ENCODE measurements around the gene TNS1.

The TNS1 gene

DNA sequence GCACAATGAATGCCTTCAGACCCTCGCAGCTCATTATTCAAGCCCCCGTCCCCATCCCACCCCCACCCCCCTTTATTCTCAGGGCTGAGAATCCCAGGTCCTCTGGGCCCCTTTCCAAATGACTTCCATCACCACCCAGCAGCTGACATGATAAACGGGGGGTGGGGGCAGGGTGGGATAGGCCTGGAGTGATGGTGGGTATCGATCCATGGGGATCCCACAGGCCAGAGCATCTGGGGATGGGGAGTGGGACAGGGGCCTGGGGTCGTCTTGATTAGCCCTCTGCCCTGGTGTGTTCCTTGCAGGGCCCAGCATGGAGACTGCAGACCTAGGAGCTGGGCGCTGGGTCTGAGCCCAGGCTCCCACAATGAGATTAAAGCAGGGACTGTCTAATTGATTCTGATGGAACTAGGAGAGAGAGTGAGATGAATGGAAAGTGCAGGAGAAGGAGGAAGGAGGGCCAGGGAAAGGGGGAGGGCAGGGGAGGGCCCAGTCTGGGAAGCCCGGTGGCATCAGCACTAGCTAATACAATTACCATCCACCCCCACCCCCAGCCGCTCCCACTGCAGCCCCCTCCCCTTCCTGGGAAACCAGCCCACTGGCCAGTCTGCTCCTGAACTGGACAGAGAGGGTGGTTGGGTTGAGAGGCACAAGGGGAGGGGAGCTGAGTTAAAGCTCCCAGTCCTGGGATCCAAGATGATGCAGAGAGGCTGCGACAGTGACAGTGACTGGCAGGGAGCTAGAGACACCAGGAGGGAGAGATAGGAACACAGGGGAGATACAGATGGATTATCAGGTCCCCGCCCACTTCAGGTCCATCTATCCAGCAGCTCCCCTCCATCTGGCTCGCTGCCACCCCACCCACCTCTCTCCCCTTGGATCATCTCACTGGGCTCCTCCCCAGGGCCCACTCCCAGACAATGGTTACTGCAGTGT, 13.1 kb upstream of the TNS1 start:
- no peak for DNase-seq

DNA sequence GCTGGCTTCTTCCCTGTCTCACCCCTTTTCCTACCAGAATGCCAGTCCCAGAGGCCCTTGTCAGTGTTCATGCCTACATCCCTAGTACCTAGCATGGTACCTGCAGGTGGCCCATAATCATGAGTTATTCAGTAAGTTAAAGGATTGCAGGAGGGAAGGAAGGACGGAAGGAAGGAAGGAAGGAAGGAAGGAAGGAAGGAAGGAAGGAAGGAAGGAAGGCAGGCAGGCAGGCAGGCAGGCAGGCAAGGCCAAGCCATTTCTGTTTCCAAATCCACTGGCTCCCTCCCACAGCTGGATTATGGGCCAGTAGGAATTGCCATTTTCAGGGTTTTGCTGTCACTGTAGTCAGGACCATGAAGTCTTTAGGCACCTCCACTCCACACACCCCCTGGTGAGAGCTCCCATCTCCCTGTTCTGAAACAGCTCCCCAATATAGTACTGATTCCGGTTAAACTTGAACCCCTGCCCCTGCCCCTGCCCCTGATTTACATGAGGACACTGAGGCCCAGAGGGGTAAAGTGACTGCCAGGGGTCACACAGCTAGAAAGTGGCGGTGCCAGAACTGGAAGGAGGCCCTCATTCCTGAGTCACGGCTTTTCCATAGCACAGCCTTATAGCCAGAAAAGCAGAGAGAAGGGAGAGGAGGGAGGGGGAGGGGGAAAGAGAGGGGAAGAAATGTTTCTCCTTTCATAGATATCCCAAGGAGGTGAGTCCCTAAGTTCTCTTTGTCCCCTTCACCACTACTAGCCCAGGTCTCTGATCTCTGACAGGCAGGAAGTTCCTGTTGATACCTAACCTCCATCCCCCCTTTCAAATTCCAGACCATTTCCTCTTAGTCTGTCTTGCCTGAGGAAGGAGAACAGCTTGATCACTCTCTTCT, 12.2 kb upstream of the TNS1 start:
- DNase-seq: no peak

DNA sequence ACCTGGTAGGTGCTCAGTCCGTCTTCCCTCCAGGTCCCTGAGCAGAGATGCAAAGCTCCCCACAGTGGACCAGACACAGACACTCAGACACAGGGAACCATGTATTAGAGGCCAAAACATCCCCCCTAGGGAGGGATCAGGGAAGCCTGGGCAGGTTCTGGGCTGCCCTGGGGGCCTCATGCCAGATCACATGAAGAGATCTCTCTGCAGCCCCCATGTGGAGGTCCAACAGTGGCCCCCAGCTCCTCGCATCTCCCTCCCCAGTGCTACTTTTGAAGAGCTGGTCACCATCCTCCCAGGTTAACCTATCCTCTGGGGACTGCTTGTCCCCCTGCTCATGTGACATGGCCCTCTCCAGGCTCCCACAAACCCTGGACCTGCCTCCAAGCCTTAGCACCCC, 10.5 kb upstream of the TNS1 start:
- no peak for DNase-seq

DNA sequence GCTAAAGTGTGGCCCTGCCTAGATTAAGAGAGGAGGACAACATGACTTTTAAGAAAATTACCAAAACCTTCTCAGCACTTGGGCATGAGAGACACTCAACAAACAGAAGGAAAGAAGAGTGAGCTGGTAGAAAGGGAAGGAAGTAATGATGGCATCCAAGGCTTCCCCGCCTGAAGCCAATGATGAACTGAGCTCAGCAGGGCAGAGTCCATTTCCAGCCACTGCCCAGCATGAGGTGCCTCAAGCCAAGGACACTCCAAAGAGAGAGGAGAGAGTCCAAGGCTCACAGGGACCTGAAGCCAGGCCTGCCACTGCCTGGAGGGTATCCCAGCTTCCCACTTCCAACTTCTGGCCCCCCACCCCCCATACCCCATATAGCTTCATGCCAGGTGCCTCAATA, 9.5 kb upstream of the TNS1 start:
- no peak for DNase-seq

DNA sequence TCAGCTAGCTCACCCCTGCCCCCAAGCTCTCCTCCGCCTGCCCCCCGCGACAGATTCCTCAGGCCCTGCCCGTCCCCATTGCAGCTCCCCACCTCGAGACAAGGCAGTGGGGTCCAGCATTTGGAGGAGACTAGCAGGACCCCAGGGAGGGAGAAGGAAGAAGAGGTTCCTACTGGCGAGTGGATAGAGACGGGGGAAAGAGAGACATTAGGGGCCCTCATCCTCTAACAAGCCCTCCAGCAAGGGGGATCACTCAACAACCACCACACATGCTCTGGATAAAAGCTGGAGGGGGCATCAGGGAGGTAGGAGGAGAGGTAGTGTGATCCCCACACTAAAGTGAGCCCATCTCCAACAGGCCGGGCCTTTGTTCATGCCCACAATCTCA, 8.9 kb upstream of the TNS1 start:
- DNase-seq: no peak

DNA sequence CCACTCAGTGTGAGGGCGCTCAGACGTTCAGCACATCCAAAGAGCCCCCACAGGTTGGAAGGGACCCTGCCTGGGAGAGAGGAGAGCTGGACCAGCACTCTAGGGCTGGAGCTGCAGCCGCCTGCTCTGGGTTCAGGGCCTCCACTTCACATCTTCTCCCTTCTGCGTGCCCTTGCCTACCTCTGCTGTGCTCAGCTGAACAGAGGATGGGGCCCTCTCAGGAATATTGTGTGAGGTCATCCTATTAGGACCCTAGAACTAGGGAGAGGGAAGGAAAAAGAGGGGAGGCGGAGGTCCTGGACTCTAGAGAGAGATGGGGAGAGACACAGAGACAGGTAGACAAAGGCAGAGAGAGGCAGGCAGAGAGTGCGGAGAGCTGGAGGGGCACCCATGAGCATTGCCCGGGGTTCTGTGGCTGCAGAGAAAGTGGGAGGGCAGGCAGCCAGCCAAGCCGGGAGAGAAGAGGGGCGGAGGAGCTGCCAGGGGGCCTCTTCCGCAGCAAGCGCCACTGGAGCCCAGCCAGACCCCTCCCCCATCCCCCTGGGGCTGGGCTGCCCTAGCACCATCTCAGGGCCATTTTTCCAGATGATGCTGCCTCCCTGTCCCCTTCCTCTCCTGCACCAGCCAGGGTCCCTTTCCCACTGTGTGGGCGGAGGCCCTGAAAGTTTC, 8.3 kb upstream of the TNS1 start:
- DNase-seq: no peak

DNA sequence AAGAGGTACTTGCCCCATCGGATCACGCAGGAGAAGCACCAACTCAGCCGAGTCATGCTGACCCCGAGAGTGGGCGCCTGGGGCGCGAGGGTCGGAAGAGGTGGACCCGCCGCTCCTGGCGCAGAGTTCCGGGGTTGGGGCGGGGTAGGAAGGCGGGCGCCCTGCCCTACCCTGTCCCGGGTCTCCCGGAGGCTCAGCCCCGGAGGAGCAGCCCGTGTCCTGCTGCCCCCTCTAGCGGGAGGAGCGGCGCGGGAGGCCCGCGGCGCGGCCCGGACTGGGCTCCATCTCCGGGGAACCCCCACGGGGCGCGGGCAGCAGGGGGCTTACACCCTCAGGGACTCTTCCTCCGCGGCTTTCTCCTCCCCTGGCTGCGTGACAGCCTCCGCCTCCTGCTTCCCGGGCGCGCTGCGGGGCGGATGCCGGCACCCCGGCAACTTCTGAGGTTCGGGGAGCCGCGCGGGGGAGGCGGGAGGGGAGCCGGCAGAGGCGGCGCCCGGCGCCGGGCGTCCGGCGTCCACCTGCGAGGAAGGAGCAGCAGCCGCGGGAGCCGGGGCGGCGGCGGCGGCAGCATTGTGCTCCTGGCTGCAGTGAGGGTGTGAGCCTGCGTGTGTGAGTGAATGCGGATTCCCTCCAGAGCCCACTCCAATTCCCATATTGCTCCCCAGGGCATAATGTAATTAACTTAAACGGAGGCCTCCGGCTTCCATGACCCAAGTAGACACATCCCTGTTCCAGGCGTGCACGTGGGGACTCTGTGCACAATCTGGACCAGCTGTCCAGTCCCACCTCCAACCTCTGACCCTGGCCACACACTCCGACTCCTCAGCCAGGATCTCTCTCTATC, 7.6 kb upstream of the TNS1 start:
- DNase-seq: no peak

DNA sequence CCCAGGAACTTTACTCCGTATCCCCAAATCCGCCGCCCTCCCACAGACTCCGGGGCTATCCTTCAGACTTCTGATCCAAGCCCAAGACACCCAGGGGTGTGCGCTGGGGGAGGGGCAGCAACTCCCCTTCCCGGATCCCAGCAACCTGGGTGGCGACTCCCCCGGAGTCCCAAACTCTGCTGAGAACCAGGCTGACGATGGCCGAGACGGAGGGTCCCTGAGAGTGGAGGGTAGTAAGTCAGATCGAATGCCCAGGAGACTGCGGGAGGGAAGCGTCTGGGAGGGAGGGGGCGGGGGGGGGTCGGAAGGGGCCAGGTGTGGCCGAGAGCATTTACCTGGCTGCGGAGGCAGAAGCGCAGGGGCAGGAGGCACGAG, 7.0 kb upstream of the TNS1 start:
- DNase-seq: no peak

DNA sequence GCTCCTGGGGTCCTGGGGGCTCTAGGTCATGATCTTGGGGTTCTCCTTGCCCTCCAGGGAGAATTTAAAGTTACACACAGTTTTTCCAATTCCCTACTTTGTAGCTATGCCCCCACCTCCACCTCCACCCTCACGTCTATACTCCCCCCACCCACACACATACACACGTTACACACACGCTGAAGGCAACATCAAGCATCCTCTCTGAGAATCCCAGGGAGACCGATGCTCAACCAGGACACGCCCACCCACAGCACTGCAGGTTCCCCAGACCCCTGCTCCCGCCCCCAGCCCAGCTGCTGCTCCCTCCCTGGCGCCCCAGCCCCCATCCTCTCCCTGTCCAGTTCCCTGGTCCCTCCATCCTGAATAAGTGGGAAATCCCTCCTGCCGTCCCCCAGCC, 6.4 kb upstream of the TNS1 start:
- no peak for DNase-seq

DNA sequence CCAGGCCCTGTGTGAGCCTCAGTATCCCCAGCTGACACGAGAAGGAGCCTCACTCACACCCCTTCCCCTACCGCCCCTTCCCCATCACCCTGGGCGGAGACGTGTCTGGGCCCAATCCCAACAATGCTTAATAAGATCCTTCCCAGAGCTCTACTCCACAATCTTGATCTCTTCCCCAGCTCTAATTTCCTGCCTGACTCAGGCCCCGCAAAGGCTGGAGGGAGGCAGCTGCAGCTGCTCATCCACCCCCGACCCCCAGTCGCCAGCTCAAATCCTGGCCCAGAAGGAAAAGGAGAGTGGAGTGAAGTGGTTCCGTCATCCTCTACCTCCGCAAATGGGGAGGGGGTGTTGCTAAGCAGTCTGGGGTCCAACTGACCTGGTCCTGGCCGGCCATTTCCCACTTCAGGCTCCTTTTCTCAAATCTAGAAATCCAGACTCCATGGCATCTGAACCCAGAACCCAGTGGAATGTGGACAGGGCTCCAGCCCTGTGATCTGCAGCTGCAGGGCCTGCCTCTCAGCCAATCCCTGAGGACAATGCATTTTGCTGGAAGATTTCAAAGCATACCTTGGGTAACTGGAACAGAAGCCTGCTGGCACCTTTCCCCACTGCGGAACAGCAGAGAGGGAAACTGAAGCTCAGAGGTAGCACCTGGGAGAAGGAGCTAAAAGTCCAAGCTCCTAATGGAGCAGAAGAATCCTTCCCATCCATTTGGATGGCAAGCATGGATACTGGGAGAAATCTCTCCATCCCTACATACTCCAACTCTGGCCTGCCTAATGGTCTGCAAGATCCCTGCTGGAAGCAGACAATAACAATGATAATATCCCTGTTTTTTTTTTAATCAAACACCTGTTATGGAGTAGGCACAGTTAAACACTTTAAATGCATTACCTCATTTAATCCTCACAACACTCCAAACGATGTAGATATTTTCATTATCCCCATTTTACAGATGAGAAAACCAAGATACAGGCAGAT, 5.6 kb upstream of the TNS1 start:
- DNase-seq: no peak

DNA sequence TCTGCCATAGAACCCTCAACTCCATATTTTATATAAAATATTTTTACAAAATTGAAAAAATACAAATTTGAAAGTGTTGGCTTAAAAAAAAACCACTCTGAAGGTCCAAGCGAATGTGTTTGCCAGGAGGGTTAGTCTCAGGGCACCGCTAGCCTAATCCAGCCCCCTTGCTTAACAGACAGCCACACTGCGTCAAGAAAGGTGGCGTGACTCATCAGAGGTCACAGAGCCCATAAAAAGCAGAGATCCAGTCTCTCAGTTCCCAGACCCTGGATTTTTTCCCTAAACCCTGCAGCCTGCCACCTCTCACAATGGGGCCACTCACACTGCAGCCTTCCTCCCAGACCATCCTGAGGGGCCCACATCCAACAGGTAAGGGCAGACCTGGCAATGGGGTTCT, 3.9 kb upstream of the TNS1 start:
- DNase-seq: no peak

DNA sequence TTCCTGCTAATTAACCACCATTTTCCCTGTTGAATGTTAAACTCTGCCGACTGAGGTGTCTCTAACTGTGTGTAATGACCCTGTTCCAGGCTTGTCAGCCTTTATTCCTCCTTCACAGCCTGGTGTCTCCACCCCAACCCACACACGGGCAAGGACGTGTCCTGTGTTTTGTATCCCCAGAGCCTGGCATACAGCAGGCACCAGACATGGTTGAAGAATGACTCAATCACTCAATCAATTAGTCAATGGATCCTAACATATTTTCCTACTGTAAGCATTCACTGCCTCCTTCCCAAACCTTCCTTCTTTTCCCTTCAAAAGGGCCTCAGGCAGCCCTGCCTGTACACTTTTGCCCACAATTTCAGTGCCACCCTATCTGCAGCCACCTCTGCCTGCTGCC, 2.7 kb upstream of the TNS1 start:
- DNase-seq: no peak

DNA sequence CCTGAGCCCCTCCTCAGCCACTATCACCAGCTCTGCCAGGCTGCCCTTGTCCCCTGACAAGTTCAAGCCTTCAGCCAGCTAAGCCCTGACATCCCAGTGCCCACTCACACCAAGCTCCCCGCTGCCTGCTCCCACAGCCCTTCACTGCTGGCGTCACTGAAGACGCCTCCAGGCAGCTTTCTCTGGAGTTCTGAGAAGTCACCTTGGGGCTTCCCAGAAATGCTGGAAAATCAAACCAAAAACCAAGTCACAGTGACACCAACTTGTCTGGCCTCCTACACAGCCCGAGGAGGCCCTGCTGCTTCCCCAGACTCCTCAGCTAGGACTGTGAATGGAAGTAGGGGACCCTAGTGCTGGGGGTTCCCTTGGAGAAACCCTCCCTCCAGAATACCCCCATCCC, 2.2 kb upstream of the TNS1 start:
- DNase-seq: no peak

DNA sequence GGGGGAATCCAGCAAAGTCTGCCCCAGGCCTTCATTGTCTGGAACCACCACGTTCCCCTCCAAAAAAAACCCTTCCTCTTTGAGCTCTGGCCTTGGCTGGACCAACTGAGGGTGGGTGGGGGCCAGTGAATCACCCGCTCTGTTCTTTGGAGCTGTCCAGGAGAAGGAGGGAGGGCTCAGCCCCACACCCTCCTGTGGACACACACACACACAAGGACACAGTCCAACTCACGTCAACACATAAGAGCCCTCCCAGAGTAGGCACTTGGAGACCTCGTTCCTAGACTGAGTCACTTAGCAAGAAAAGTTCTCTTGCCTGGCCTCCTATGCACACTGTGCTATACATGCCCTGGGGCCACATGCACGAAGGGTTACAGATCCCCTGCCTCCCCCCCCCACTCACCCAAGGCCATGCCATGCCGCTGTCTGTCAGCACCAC, 1.2 kb upstream of the TNS1 start:
- no peak for DNase-seq

DNA sequence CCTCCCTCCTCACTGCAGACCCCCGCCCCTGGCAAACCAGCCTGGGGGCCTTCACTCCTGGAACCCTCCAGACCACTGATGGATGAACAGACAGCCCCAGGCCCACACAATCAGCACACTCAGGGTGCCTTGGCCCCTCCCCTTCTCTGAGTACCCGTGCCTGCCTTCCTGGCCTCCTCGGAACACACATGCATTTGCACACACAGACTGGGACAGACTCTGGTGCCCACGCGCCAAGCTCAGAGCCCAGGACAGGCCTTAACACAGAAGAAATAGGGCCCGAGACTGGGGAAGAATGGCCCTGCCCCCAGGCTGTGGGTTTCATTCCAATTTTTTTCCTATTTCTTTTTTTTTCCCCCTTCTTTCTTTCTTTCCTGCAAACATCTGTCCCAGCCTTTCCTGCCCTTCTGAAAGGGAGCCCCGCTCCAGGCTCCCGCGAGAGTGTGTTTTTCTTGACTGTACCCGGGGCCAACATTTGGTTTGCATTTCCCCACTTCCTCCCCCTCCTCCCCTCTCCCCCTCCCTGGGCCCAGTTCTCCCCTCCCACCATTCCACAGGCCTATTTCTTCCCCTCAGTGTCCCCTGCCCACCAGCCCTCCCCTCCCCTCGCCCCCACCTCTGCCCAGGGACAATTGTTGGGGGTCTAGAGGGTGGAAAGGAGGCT, 618 bp upstream of the TNS1 start:
- DNase-seq: no peak

DNA sequence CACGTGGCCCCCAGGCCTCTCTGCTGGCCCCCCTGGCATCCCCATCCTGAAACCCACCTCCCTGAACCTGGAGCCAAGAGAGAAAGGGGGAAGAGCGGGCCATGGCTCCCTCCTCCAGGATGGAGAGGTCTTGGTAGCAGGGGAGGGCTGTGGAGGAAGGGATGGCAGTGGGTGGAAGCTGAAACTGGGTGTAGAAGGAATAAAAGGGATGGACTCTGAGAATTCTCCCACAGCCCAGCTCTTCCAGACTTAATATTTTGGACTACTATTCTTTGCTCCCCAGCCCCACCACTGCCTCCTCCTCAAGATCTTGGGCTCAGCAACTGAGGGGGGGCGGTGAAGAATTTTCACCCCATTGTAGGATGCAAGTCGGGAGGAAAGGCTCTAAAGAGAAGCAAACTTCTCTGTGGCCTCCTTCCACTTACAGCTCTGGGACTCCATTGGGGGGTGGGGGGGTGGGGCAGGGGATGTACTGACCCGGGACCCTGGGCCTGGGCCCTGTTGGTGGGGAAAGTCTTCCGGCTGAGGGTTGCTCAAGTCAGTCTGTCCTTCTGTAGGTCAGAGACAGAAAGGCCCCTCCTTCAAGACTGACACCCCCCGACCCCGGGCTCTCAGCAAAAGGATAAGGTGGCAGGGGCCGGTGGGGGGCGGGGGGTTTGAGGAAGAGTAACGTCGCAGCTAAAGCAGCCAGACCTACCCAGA, 501 bp downstream of the TNS1 start:
- no peak for DNase-seq

DNA sequence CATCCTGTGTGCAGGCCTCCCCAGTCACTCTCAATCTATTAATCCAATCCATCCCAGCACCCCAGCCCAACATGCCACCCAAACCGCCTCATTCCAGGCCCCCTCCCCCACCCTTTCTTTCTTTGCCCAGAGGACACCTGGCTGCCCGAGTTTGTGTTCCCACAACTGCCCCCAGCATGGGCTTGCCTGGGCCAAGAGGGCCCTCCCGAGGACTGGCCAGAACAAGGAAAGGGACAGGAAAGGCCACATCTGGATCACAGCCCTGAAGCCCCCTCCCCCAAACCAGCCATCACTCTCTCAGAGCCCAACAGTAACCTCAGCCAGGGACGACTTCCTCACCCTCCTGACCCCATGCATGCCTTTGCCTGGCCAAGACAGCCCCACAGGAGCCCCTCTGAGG, 1.2 kb downstream of the TNS1 start:
- no peak for DNase-seq

DNA sequence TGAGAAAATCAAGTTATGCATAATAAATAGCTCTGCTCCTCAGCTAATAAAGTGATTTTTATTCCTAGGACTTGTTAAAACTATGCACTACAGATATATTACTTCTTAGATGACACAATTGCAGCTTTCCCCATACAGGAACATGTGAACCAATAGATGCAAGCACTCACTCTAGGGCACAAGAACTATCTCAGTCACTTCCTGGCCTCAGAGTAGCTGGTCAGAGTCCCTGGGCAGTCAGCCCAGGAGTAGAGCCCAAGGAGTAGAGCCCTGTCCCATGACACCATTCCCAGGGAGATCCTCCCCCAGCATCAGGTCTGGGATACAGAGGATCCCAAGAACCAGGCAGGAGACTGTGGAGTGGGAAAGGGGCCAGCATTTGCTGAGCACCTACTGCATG, 2.7 kb downstream of the TNS1 start:
- no peak for DNase-seq

DNA sequence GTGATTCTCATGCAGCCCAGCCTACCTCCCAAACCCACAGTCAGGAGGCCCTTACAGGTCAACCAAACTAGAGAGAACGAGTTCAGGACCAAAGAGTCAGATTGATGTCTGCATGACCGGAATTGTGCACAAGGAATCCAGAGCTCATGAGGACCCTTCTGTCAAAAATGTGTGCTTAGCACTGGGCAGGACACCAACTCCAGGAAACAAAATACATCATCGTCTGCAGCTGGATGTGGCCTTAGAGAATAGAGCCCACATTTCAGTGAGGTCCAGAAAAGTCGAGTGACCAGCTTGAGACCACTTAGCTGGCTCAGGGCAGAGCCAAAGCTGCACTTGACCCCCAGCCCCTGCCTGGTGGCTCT, 3.2 kb downstream of the TNS1 start:
- DNase-seq: no peak

DNA sequence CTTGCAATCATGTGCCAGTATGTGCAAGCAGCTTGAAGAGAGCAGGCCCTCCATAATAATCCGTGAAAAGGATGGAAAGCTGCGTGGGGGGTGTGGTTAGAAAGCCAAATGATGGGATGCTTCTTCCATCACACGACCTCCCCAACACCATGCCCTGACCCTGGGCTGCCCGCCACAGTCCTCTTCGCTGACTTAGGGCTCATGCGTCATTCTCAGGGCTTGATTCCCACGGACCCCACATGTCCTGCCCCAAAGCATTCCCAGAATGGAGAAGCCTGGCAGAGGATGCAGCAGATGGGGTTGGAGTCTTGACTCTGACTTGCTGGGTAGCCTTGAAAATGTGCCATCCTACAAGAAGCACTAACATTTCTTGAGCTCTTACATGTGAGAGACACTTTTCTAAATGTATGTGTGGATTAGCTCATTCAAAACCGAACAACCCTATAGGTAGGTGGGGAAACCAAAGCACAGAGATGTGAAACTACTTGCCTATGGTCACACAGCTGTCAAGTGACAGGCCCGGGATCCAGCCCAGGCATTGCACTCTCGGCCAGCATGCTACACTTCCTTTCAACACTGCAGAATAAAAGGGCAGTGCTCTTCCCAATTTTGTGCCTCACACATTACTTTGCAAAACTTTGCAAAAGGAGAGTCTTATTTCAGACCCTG, 3.7 kb downstream of the TNS1 start:
- no peak for DNase-seq

All from T1000 (cell line).